Suprapubic skin (tissue), 4 donors: Measurements from ENCODE around the gene NAA10.

Experiments used
- CTCF ChIP-seq, 2 donors: fragments of 200-600 bp in 1 of 2; fragments of 450-650 bp in 1 of 2; sonication (generic) in 1 of 2; IDR thresholded peaks; one replicate each; pipeline ENCODE4 v1.5.1; 2016 to 2019; ENCODE audit warnings: antibody characterized with exemption in 2 of 2, mild to moderate bottlenecking in 1 of 2, moderate library complexity in 1 of 2
- POLR2A ChIP-seq, 2 donors: fragments of 450-650 bp; IDR thresholded peaks; one replicate each; pipeline ENCODE4 v1.6.1; 2017; ENCODE audit warnings: antibody characterized with exemption in 2 of 2, mild to moderate bottlenecking in 2 of 2, moderate library complexity in 2 of 2
- POLR2AphosphoS5 ChIP-seq, 3 donors: sonication (generic); formaldehyde crosslinking; IDR thresholded peaks; one replicate each; pipeline ENCODE4 v1.6.1; 2017; ENCODE audit warnings: antibody characterized with exemption in 3 of 3

- TF ChIP-seq POLR2A (IDR thresholded peaks at IDR 0.05) (no peak), CTCF (IDR thresholded peaks at IDR 0.05) (no peak), POLR2AphosphoS5 (IDR thresholded peaks at IDR 0.05) (no peak)
Measured at GRCh38 chrX:153884136-153884535, 50.7 kb downstream of the NAA10 start.
